IPS-11a (cell line): ENCODE data around the gene BEX4.

Experiments
- H3K4me3 ChIP-seq: one replicate; pipeline ENCODE4 v1.5.1; 2013; ENCODE audit warnings: low read depth, low read length, control low read depth

The BEX4 gene

GRCh38 chrX:103236296-103236695, 21.4 kb downstream of the BEX4 start:
- H3K4me3 ChIP-seq: no peak overlapping the region

- H3K4me3 ChIP-seq: no peak overlapping the region
Measured at GRCh38 chrX:103240155-103240554, 25.2 kb downstream of the BEX4 start.

- H3K4me3 ChIP-seq: no peak overlapping the region
Measured at GRCh38 chrX:103248553-103248952, 33.6 kb downstream of the BEX4 start.

- H3K4me3 ChIP-seq: no peak overlapping the region
Measured at GRCh38 chrX:103249805-103250204, 34.9 kb downstream of the BEX4 start.

GRCh38 chrX:103250977-103251376, 36.1 kb downstream of the BEX4 start:
- H3K4me3 ChIP-seq: no peak overlapping the region

- peak overlapping the region; percentile 70 for H3K4me3 ChIP-seq
Measured at GRCh38 chrX:103253608-103254007, 38.7 kb downstream of the BEX4 start.

GRCh38 chrX:103254171-103254824, 39.4 kb downstream of the BEX4 start:
- H3K4me3 ChIP-seq: peak overlapping the region; percentile 70

GRCh38 chrX:103254921-103255493, 40.1 kb downstream of the BEX4 start, which contains the start of gene TCEAL8:
TSS of gene TCEAL8 (minus strand) at chrX:103255155. CDS start at chrX:103253979, 1,176 bp downstream.
- H3K4me3 ChIP-seq: peak within 1 kb of the TSS; percentile 70

GRCh38 chrX:103256651-103257050, 41.7 kb downstream of the BEX4 start:
- H3K4me3 ChIP-seq: no peak overlapping the region

GRCh38 chrX:103258275-103258674, 43.4 kb downstream of the BEX4 start:
- H3K4me3 ChIP-seq: no peak overlapping the region
